Measurements from ENCODE around the gene DNAH2. TPM values are rescaled to one million over a fixed set of nuclear protein-coding genes. Genes with fewer than 3 reads are reported as not detected.

DNAH2 gene
- total RNA-seq, 1 experiment from 2014 or later, result 0.15 TPM

DNA sequence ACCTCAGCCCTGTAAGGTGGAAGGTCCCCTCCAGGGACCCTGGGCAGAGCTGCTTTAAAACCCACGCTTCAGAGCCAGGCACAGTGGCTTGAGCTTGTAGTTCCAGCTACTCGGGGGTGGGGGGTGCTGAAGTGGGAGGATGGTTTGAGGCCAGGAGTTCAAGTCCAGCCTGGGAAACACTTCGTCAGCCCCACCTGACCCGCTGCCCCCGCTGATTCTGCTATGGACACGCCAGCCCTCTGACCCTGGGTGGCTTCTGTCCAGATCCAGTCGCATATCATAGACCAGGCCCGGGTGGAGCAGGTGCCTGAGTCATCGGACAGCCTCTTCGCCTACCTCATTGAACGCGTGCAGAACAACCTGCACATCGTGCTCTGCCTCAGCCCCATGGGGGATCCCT is 81.3 kb downstream of the DNAH2 start:
- H3K79me2 ChIP-seq (ENCODE audit: insufficient read depth, low read length), result no peaks in the 10 kb centered on the region
- H3K27ac Mint-ChIP-seq, result no peak overlapping the region

More for the DNA sequence above, 81.3 kb downstream of the DNAH2 start:
- Histone ChIP-seq H4K8ac (replicated peaks; ENCODE audit: insufficient read length, low read depth, low read length) (no peak overlapping the region), H2BK20ac (ENCODE audit: low read depth, low read length, poor library complexity, severe bottlenecking) (no peak overlapping the region), H2AK5ac (ENCODE audit: insufficient read length, low read length) (no peak overlapping the region), H3K9ac (ENCODE audit: extremely low read depth, insufficient read length, low read length) (no peak overlapping the region), H3K4me1 (ENCODE audit: insufficient read depth, low read length) (no peaks in the 10 kb centered on the region; the same call in 1 of the 2 replicates), H3K23ac (ENCODE audit: insufficient read length, low read depth, low read length) (no peak overlapping the region), H3K9me3 (ENCODE audit: control insufficient read depth, low read depth, low read length) (no peaks in the 10 kb centered on the region), H3K56ac (ENCODE audit: insufficient read length, low read depth, low read length) (no peak overlapping the region), H4K5ac (ENCODE audit: insufficient read length, low read depth, low read length) (no peak overlapping the region), H3T11ph (ENCODE audit: low read length) (no peak overlapping the region), H2AFZ (ENCODE audit: low read length) (no peak overlapping the region), H3K27me3 (ENCODE audit: insufficient read depth, low read length) (no peaks in the 10 kb centered on the region), H3K4ac (ENCODE audit: low read depth, low read length) (no peak overlapping the region), H2BK12ac (ENCODE audit: insufficient read length, low read depth, low read length) (no peak overlapping the region), H4K20me1 (ENCODE audit: control insufficient read depth, insufficient read depth, insufficient read length) (no peaks in the 10 kb centered on the region), H3K14ac (ENCODE audit: insufficient read depth, low read length) (no peak overlapping the region; the same call in 1 of the 2 replicates), H2BK120ac (ENCODE audit: low read depth, low read length, poor library complexity, severe bottlenecking) (no peak overlapping the region), H3K18ac (ENCODE audit: insufficient read length, low read depth, low read length) (no peak overlapping the region), H2BK5ac (ENCODE audit: insufficient read length, low read length) (no peak overlapping the region), H2BK15ac (ENCODE audit: low read depth, low read length) (no peak overlapping the region), H3K79me1 (ENCODE audit: insufficient read depth, low read depth, low read length, poor library complexity, severe bottlenecking) (no peaks in the 10 kb centered on the region), H3K27ac (ENCODE audit: insufficient read length, low read depth, low read length) (no peak overlapping the region), H3K23me2 (ENCODE audit: insufficient read length, low read depth, low read length, poor library complexity, severe bottlenecking) (peaks cover 5% of the 10 kb centered on the region), H4K91ac (ENCODE audit: insufficient read length, low read depth, low read length) (no peak overlapping the region), H3K4me2 (ENCODE audit: insufficient read depth, insufficient read length, low read length) (no peak overlapping the region)
- H3K4me1 Mint-ChIP-seq, result peaks cover 8 to 11% of the 10 kb centered on the region in 2 experiments
- TF ChIP-seq, protein P1, sequence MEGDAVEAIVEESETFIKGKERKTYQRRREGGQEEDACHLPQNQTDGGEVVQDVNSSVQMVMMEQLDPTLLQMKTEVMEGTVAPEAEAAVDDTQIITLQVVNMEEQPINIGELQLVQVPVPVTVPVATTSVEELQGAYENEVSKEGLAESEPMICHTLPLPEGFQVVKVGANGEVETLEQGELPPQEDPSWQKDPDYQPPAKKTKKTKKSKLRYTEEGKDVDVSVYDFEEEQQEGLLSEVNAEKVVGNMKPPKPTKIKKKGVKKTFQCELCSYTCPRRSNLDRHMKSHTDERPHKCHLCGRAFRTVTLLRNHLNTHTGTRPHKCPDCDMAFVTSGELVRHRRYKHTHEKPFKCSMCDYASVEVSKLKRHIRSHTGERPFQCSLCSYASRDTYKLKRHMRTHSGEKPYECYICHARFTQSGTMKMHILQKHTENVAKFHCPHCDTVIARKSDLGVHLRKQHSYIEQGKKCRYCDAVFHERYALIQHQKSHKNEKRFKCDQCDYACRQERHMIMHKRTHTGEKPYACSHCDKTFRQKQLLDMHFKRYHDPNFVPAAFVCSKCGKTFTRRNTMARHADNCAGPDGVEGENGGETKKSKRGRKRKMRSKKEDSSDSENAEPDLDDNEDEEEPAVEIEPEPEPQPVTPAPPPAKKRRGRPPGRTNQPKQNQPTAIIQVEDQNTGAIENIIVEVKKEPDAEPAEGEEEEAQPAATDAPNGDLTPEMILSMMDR (conservative IDR thresholded peaks at IDR 0.05), result no peak
- no CpG with 5 or more reads among the region's 13 CpGs for WGBS (ENCODE audit: extremely low coverage, insufficient read length, low lambda C conversion rate)
- H3K27me3 Mint-ChIP-seq (ENCODE audit: low read depth), result peaks cover 24% of the 10 kb centered on the region
- H3K4me3 Mint-ChIP-seq, result no peak overlapping the region
- H3K36me3 Mint-ChIP-seq (ENCODE audit: insufficient read depth in 1 of 3, low read depth in 3 of 3), result no peaks in the 10 kb centered on the region
- peaks cover 0 to 3% of the 10 kb centered on the region in 2 experiments; a peak in 4 of 5 replicates for H3K9me3 Mint-ChIP-seq
- no peak for DNase-seq
